ENCODE measurements around the gene KCNMA1.

DNA sequence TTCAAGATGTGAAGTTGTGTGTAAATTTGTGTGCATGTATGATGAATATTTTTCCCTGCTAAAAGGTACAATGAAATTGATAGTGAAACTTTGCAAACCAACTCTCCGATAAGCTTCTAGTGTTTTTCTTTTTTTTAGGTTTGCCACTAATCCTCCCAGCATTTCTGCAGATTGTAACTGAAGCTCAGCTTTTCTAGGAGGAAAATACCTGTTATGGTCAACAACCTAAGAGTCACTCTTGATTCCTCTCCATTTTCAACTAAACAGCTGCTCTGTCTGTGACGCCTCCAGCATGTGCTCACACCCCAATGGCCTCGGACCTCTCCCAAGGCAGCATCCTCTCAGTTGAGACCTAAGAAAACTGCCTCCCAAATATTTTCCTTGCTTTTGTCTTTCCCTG is 406.2 kb downstream of the KCNMA1 start:
- TF ChIP-seq CTCF (IDR thresholded peaks at IDR 0.05) (no peak), POLR2A (IDR thresholded peaks at IDR 0.05) (no peak)
